Pericardium fibroblast (primary cell): Measurements from ENCODE around the gene RABGGTA. TPM values are rescaled to one million over a fixed set of nuclear protein-coding genes. Genes with fewer than 3 reads are reported as not detected.

ENCODE experiments used
- total RNA-seq: library from RNA; depleted of rRNA; stranded (reverse); fragments of >200 nt; gene quantifications from 2 replicates; pipeline ENCODE4 v1.2.3, GENCODE V29; 2015

RABGGTA gene, protein sequence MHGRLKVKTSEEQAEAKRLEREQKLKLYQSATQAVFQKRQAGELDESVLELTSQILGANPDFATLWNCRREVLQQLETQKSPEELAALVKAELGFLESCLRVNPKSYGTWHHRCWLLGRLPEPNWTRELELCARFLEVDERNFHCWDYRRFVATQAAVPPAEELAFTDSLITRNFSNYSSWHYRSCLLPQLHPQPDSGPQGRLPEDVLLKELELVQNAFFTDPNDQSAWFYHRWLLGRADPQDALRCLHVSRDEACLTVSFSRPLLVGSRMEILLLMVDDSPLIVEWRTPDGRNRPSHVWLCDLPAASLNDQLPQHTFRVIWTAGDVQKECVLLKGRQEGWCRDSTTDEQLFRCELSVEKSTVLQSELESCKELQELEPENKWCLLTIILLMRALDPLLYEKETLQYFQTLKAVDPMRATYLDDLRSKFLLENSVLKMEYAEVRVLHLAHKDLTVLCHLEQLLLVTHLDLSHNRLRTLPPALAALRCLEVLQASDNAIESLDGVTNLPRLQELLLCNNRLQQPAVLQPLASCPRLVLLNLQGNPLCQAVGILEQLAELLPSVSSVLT
- 23.0 and 27.1 TPM in 2 replicates for total RNA-seq

GRCh38 chr14:24271134-24271833 is at the start of gene RABGGTA:
TSS of gene RABGGTA (minus strand) at chr14:24271597. CDS start at chr14:24271115, 482 bp downstream.

GRCh38 chr14:24310646-24311604 is 39.5 kb upstream of the RABGGTA start, which contains the start of gene LTB4R:
TSS of gene LTB4R (plus strand) at chr14:24311502. CDS start at chr14:24315652, 4,150 bp downstream.

GRCh38 chr14:24309538-24310264 is 38.3 kb upstream of the RABGGTA start, which contains the start of gene LTB4R2:
TSS of gene LTB4R2 (plus strand) at chr14:24310140. CDS start at chr14:24310665, 525 bp downstream.

GRCh38 chr14:24307575-24308341 is 36.4 kb upstream of the RABGGTA start, which contains the start of gene CIDEB:
TSS of gene CIDEB (minus strand) at chr14:24307977. CDS start at chr14:24307858, 119 bp downstream.

GRCh38 chr14:24299255-24300191 is 28.1 kb upstream of the RABGGTA start, which contains the start of the genes DHRS1 and NOP9:
TSS of gene DHRS1 (minus strand) at chr14:24299780. CDS start at chr14:24299106, 674 bp downstream.
TSS of gene NOP9 (plus strand) at chr14:24299850. CDS start at chr14:24299955, 105 bp downstream.

DNA sequence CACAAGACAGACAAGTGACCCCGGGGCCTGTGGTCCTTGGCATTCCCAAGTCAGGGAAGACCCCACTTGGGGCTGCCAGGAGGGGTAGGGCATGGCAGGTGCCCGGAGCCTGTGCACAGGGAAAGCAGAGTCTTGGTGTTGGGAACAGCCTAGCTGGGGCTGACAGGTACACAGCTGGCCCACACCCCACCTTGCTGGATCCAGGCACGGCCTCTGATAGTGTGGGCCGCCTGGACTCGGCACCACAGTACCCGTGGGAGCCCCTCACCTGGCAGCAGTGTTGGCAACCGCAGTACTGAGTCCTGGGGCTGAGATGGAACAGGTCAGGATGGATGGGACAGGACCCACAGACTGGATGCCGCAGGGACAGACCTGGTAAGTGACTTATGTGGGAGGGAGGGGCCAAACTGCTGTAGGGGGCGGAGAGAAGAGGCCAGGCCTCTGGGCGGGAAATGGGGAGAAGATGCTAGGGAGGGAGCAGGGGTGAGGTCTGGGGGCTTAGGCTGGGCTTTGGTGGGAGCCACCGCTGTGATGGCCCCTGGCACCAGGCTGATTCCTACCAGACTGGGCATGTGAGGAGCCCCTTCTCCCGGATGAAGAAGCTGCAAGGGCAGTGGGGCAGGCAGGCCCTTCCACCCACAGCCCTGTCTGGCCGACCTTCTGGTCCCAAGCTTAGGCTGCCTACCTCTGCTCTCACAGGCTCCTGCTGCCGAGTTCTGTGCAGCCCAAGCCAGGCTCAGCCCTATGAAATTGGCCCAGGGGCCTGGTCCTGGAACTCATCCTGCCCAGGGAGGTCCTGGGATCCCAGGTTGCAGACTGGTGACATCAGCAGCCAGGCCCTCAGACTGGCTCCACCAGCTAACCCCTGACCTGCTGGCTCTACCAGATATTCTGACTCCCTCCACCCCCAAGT is 8.3 kb downstream of the RABGGTA start, which contains the start of gene TGM1:
TGM1 (minus strand) TSS at position 357 of the 913 bp plus-strand sequence. CDS start 825 bp downstream, outside the sequence.

DNA sequence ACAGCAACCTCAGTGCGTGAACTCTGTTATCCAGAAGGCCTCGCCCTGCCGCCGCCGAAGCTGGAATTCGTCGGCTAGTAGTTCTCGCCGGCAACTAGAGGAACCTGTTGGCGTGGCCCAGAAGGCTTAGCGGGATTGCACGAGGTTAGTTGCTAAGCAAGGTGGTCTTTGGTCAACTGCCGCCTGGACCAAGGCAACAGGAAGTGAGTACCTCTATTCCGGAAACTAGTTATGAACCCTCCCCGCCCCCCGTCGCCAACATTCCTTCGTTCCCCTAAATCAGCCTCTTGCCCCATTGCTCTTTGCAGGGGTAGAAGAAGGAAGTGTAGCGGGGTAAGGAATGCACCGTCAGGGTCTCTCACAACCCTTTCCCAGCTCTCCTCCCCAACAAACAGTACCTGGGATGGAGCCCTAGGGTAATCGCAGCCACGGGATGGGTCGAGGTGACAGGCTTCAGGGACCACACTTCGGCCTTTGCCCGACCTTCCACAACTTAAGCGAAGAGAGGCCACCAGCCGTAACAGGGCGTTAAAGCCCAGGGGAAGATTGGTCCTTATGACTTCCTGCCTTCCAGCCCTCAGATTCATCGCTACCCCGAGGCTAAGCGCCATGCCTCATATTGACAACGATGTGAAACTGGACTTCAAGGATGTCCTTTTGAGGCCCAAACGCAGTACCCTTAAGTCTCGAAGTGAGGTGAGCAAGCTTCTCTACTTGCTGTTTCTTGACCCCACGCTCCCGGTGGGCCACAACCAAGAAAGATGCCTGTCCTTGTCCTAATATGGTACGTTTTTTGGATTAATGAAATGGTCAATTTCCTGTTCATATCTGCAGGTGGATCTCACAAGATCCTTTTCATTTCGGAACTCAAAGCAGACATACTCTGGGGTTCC is 38.5 kb downstream of the RABGGTA start, which contains the start of gene GMPR2:
GMPR2 (plus strand) TSS at position 285 of the 893 bp plus-strand sequence; CDS start at position 610, 325 bp downstream.

DNA sequence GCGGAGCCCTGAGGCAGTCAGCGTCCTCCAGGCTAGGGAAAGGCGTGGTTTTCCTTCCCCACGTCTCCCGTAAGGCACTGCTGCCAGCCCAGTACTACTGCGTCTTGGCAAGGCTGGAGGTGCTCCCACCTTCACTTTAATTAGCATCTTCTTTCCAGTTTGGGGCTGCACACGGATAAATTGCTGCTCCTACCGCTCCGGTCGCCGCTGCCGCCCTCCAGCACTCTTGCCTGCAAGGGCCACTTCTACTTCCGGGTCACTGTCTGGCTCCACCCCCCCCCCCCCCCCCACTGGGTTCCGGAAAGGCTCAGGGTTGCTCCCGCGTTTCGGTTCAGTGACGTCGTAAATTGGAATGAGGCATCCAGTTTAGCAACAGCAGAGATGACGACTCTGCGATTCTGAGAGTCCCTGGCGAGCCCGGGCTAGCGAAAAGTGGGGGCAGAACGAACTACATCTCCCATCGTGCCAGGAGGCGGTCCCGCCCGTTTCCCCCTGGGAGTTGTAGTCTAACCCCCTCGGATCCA is 39.2 kb downstream of the RABGGTA start, which contains the start of gene NEDD8:
NEDD8 (minus strand) TSS at position 247 of the 524 bp plus-strand sequence; CDS start at position 147, 100 bp downstream.

Other genes with a start within 250 kb of the RABGGTA start
- 0.23 TPM in 1 of 2 replicates, not detected in the other for gene CARMIL3, start 219.6 kb downstream of the RABGGTA start, total RNA-seq
- gene CPNE6, start 200.0 kb downstream of the RABGGTA start, total RNA-seq, result not detected in 2 replicates
- 29.8 TPM in 2 replicates for gene PCK2, start 177.3 kb downstream of the RABGGTA start, total RNA-seq
- 40.7 and 41.4 TPM in 2 replicates for gene DCAF11, start 156.8 kb downstream of the RABGGTA start, total RNA-seq
- gene NRL, start 156.6 kb downstream of the RABGGTA start, total RNA-seq, result 0.12 and 3.7 TPM in 2 replicates
- 0.09 TPM in 1 of 2 replicates, not detected in the other for gene FITM1, start 140.9 kb downstream of the RABGGTA start, total RNA-seq
- gene PSME1, start 135.4 kb downstream of the RABGGTA start, total RNA-seq, result 155 and 162 TPM in 2 replicates
- gene EMC9, start 130.0 kb downstream of the RABGGTA start, total RNA-seq, result 10.2 and 11.3 TPM in 2 replicates
- gene PSME2, start 125.0 kb downstream of the RABGGTA start, total RNA-seq, result 48.4 and 65.5 TPM in 2 replicates
- 44.8 and 49.7 TPM in 2 replicates for gene RNF31, start 124.1 kb downstream of the RABGGTA start, total RNA-seq
- 26.7 and 48.1 TPM in 2 replicates for gene IRF9, start 110.3 kb downstream of the RABGGTA start, total RNA-seq
- 15.1 and 18.4 TPM in 2 replicates for gene REC8, start 99.5 kb downstream of the RABGGTA start, total RNA-seq
- 23.9 and 28.9 TPM in 2 replicates for gene IPO4, start 82.8 kb downstream of the RABGGTA start, total RNA-seq
- 54.7 and 58.8 TPM in 2 replicates for gene TM9SF1, start 76.2 kb downstream of the RABGGTA start, total RNA-seq
- not detected in 2 replicates for gene TSSK4, start 65.9 kb downstream of the RABGGTA start, total RNA-seq
- 30.9 and 31.7 TPM in 2 replicates for gene CHMP4A, start 58.1 kb downstream of the RABGGTA start, total RNA-seq
- gene MDP1, start 55.5 kb downstream of the RABGGTA start, total RNA-seq, result 16.2 and 17.8 TPM in 2 replicates
- gene NEDD8, start 39.2 kb downstream of the RABGGTA start, total RNA-seq, result 140 and 180 TPM in 2 replicates
- gene GMPR2, start 38.7 kb downstream of the RABGGTA start, total RNA-seq, result 30.3 and 55.7 TPM in 2 replicates
- gene TINF2, start 29.0 kb downstream of the RABGGTA start, total RNA-seq, result 48.6 and 58.6 TPM in 2 replicates
- 1.0 and 7.9 TPM in 2 replicates for gene TGM1, start 8.4 kb downstream of the RABGGTA start, total RNA-seq
- gene DHRS1, start 28.2 kb upstream of the RABGGTA start, total RNA-seq, result 6.9 and 26.3 TPM in 2 replicates
- 10.9 and 11.0 TPM in 2 replicates for gene NOP9, start 28.3 kb upstream of the RABGGTA start, total RNA-seq
- gene CIDEB, start 36.4 kb upstream of the RABGGTA start, total RNA-seq, result 1.0 and 1.2 TPM in 2 replicates
- 1.5 and 6.7 TPM in 2 replicates for gene LTB4R2, start 38.5 kb upstream of the RABGGTA start, total RNA-seq
- gene LTB4R, start 39.9 kb upstream of the RABGGTA start, total RNA-seq, result 2.1 and 4.5 TPM in 2 replicates
- gene ADCY4, start 63.5 kb upstream of the RABGGTA start, total RNA-seq, result 0.26 and 2.1 TPM in 2 replicates
- gene RIPK3, start 68.4 kb upstream of the RABGGTA start, total RNA-seq, result 0.35 and 0.51 TPM in 2 replicates
- gene NFATC4, start 96.6 kb upstream of the RABGGTA start, total RNA-seq, result 59.5 and 83.0 TPM in 2 replicates
- 24.0 and 31.4 TPM in 2 replicates for gene NYNRIN, start 127.4 kb upstream of the RABGGTA start, total RNA-seq
- gene CBLN3, start 158.1 kb upstream of the RABGGTA start, total RNA-seq, result 3.1 and 6.9 TPM in 2 replicates
- 35.0 and 37.8 TPM in 2 replicates for gene KHNYN, start 158.4 kb upstream of the RABGGTA start, total RNA-seq
- 14.7 and 15.6 TPM in 2 replicates for gene SDR39U1, start 171.2 kb upstream of the RABGGTA start, total RNA-seq
- gene CMA1, start 236.7 kb upstream of the RABGGTA start, total RNA-seq, result not detected in 2 replicates